NCI-H2029 (cell line): ENCODE measurements around the gene CPNE5.
"Not testable (repeated sequence)": the region's sequence is repeated elsewhere in the genome, so short reads cannot be mapped to it uniquely, and the experiment has no call there.

Source experiments
- DNase-seq: peaks from one replicate; lab custom pipeline; 2025; lab: John Stamatoyannopoulos, UW

The CPNE5 gene

DNA sequence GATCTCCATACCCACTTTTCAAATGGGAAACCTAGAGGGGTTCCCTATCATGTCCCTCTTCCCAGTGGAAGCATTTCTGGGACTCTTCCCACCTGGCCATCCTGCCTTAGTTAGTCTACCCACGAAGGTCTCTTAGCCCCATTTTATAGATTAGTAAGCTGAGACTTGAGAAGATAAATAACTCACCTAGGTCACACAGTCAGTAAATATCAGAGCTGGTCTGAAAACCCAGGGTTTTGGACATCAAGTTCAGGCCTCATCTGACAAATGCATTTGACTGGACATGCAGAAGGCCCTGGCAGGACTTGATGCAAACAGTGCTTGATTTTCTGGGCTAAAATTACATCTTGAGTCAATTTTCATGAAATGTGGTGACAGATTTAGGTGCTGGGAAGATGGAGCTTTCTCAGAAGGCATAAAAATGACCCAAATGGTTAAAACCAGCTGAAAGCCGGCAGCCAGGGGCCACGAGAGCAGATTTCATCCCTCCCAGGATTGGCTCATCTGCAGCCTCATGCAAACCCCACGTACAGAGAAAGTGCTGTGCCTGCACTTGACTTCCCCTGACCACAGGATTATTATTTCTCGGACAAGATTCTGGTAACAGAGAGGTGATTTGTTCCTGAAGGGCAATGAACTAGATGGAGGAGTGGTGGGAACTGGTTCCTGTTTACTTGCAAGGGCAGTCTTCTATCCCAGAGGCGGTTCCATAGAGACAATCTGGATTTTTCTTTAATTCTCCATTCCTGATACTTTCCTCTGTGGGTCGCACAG is 23.1 kb downstream of the CPNE5 start:
- no peak for DNase-seq

DNA sequence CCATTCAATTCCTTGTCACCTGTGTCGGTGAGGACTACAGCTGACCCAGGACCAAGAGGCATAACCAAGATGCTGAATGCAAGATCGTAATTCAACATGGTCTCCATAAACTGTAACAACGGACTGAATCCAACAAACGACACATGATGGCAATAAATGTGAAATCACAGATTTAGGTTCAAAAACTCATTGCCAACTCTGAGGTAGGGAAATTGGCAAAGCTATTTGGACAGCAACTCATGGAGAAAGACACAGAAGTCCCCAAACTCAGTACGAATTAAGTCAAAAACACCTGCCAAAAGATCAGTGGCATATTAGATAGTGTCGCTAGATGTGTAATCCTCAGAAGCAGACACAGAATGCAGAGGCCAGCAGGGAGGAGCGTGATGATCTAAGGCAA is 25.0 kb downstream of the CPNE5 start:
- DNase-seq = no peak

DNA sequence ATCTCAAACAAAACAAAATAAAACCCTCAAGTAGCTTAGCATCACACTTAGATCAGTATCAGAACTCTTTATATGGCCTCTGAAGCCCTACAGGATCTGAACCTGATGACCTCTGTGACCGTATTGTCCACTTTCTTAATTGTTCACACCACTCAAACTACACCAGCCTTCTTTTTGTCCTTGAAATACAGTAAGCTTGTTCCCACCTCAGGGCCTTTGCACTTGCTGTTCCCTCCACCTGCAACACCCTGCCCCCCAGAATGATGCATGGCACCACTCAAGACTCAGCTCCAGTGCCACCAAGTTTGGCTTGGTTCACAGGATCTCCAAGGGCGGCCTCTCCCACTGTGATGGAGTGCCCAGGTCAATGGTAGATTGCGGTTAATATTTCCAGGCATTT is 25.7 kb downstream of the CPNE5 start:
- DNase-seq = no peak

DNA sequence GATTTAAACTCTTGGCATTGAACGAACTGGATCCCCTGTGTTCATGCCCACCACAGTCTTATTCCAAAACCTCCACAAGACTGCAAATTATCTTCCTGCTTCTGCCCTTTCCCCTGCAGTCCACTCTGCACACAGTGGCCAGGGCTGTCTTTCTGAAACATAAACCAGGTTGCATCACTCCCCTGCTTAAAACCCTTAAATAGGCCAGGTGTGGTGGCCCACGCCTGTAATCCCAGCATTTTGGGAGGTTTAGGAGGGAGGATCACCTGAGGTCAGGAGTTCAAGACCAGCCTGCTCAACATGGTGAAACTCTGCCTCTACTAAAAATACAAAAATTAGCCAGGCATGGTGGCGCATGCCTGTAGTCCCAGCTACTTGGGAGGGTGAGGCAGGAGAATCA is 26.2 kb downstream of the CPNE5 start:
- DNase-seq = not testable (repeated sequence)

DNA sequence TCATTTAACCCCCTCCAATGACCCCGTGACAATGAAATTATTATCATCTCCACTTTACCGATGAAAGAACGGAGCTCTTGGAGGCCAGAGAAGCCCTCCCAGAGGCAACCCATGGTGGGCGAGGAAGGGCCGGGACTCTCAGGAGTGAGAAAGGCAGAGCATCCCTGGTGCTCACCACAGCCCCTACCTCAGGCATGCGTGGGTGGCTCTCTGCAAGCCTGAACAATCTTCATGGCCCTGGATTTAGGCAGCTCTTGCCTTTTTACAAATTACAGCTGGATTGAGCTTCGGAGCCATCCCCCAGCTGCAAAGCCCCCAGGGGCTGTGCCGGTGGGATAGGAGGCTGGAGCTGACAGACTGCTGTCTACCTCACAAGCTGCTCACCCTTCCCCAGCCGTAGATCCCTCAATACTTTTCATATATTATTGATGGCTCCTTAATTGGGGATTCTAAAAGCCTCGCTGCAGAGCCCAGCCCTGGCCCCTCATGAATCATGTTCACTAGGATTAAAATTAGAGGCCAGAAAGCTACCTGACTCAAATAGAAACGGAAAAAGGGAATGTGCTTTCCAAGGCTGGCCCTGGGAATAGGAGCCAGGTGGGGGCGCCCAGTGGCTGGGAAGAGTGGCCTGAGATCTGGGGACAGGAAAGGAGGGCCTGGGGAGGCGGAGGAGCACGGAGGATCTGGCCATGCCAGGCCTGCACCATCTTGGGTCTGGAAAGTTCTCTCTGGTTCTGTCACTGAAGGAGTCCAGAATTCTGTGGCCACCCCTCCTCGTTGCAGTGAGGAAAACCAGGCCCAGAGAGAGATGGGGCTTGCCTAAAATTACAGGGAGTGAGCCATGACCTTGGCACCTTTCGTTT is 29.1 kb downstream of the CPNE5 start:
- DNase-seq = no peak

DNA sequence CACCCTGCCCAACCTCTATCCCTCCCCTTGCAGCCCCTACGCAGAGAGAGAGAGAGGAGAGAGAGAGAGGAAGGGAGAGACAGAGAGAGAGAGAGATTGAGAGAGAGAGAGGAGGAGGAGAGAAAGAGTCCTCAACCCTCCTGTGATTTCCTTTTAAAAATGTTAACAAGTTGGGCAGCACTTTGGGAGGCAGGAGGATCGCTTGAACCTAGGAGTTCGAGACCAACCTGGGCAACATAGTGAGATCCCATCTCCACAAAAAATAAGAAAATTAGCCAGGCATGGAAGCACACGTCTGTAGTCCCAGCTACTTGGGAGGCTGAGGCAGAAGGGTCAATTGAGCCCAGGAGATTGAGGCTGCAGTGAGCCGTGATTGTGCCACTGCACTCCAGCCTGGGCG is 30.1 kb downstream of the CPNE5 start:
- DNase-seq = no peak

DNA sequence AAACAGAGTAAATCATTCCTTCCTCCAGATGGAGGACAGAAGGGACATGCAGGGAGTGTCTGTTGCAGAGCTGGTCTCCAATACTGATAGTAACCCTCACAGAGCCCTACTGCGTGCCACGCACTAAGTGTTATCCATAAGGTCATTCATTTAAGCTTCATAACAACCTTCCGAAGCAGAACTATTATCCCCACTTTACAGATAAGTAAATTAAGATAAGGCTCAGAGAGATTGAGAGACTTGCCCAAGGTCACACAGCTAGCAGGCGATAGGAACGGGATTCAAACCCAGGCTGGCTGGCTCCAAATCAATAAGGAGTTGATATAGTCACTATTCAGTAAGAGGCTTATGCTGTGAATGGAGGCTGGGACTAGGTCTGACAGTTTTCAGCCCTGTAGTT is 30.6 kb downstream of the CPNE5 start:
- DNase-seq = no peak

DNA sequence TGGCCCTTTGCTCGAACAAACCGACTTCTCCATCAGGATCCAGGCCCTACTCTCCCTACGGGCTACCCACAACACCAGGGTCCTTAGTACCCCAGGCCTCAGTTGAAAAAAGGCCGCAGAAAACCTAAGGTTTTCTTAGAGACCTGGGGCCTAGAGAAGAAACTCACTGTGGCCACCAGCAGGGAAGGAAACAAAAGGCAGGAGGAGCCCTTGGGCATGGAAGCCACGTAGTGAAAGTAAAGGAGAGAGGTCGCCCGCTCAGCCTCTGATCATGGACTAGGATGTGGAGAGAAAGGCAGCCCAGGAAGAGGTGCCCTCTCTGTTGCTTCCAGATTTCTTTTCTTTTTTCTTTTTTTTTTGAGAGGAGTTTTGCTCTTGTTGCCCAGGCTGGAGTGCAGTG is 31.5 kb downstream of the CPNE5 start:
- no peak for DNase-seq

DNA sequence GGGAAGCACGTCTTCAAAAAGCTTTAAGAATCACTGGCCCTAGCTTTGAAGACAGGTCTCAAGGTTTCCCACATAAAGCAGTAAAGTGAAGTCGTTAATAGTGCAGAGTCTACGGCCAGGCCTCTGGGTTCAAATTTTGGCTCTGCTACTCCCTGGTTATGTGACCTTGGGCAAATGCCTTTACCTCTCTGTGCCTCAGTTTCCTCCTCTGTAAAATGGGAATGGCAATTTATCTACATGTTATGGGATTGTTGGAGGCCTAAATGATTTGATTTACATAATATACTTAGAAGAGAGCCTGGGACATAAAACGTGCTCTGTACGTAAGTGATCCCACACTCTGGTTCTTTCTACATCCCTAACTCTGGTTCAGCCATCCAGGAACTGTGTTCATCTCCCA is 32.1 kb downstream of the CPNE5 start:
- DNase-seq = no peak

DNA sequence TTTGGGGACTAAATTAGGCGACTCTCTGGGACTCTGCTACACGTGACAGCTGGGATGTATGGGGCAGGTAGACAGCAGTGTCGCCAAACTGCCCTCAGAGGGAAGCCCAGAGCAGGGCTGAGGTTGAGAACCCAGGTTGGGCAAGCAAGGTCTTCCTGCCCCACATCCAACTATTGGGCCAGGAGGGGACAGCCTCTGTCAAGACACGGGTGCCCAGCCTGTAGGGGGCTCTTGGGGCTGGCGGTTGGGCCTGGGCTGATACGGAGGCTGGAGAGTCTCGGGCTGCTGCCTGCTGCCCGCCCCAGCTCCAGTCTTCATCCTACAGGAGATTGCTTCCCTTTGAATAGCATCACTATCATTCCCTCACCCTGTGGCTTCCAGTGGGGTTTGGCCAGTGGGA is 33.3 kb downstream of the CPNE5 start:
- no peak for DNase-seq

DNA sequence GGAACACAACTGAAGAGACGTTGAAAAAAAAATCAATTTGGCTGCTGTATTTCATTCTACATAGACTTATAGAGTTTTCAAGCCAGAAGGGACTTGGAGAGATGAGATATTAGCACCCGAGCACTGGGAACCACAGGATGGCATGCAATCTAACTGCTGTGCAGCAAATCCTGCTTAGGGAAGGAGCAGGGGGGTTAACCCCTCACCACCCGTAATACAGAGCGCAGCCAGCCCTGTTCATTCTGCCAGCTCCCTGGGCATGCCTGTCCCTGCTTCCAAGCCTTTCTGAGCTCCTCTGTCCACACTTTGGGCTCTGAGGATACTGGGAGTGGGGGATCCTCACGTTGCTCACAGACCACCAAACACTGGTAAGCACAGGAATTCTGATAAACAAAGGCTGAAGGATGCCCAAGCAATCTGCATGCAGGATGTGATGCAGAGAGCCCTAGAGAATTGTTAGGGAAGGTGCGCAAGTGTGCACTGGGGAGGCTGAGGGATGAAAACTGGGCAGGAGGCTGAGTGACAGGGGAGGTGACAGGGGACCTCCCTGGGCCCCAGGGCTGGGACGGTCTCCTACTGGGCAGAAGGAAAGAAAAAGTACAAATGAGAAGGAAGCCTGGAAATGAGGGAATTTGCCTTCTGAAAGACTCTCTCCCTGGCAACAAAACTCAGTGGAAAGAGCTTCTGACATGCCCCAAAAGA is 34.0 kb downstream of the CPNE5 start:
- DNase-seq = no peak

DNA sequence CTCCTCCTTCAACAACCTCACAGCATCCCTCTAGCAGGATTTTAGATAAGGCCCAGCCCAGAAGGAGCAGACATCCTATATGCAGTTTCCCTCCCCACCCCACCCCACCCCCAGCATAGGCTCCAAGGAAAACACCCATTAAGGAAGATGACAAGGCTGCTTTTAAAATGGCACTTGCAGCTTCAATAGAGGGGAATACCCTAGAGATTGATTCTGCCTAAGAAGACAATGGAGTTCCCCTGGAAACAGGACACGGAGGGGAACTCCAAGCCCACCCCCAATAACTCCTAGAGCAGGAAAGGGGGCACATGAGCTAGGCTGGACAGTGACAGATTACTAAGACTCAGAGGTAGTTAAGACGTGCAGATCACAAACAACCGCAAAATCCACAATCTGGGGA is 34.7 kb downstream of the CPNE5 start:
- no peak for DNase-seq

DNA sequence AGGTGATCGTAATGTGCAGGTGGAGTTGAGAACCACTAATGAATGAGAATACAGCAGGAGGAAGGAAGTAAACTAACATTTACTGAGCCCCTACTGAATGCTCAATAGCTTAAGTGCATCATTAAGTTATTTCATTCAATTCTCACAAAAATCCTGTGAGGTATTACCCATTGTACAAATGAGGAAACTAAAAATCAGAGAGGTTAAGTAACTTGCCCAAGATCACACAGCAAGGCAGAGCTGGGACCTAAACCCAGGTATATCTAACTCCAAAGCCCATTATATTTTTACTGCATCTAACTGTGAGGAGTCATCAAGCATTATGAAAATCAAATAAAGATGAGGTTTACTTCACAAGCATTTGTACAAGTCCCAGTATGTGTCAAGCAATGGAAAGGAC is 35.3 kb downstream of the CPNE5 start:
- DNase-seq = no peak

DNA sequence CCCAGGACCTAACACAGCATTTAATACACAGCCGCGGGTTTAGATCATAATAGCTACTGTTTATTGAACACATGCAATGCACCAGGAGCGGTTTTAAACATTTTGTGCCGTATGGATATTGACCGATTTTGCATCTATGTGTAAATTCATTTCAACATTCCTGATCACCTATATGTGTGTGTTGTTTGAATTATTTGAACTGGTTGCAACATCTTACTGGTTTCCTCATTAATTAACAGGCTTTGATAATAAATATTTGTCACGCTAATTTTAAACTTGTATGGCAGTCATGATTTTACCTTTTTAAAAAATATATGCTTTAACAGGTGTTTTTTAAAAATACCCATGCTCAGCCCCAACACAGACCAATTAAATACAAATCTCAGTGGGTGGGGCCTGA is 35.8 kb downstream of the CPNE5 start:
- DNase-seq = no peak

DNA sequence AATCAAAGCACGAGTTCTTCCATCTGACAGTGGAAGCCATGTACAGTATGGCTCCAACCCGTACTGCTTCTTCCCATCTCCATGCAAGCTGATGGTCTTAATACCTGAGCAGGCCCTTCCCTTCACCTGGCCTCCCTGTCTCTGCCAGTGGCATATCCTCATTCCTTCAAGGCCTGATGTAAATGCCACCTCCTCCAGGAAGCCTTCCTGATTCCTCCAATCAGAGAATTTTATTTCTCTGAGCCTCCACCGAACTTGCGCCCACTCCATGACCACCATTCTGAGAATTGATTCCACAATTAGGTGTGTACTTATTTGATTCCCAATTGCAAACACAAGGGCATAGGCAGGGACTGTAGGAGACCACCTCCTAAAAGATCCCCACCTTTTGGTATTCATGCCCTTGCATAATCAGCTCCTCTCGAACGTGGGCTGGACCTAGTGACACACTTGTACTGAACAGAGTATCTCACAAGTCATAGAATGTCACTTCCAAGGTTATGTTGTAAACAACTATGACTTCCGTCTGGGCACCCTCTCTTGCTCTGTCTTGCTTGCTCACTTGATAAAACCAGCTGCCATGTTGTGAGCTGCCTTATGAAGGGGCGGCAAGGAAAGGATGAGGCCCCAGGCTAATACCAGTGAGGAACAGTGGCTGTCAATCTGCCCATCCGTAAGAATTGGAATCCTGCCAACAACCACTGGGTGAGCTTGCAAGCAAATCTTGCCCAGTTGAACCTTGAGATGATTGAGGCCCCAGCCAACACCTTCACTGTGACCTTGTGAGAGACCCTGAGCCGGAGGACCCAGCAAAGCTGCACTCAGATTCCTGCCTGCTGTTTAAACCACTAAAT is 38.8 kb downstream of the CPNE5 start:
- no peak for DNase-seq

DNA sequence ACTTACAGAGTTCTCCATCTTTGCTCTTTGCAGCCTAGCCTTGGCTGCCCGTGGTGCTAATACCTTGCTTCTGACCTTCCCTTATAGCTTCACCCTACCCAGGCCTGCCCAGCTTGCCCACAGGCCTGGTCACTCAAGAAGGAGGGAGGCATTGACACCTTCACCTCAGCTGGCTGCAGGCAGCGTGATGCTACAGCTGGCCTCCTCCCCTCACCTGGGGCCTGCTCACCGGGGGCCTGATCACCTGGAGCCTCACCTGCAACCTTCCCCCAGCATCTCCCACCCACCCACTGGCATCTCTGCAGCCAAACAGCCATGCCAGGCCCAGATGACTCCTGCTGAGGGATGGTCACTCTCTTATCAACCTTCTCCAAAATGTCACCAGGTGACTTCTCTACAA is 40.4 kb downstream of the CPNE5 start:
- DNase-seq = no peak

DNA sequence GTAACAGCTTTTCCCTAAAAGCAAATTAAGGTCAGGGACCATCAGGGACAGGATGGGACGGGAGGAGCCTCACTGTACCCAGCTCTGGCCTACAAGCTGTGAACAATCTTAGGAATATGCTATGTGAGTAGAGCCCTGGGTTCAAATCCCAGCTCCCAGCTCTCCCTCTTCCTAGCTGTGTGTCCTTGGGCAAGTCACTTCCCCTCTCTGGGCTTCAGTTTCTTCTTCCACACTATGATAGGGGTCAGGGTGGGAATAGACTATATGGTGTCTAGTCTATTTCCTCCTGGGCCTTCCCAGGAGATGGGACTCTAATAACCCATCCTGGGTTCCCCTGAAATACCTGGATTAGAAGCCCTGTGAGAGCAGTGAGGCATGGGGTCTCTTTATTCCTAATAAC is 41.6 kb downstream of the CPNE5 start:
- no peak for DNase-seq

DNA sequence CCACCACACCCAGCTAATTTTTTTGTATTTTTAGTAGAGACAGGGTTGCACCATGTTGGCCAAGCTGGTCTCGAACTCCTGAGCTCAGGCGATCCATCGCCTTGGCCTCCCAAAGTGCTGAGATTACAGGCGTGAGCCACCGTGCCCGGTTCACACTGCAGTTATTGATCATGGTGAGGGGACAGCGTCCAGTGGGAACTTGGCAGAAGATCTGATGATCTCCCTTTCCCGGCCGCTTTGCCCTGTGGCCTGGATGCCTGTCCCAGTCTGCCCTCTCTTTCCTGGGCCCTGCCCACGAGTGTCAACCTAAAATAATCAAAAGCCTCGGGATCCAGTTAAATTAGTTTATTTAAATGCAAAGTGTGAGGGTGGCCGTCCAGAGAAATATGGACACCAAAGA is 42.2 kb downstream of the CPNE5 start:
- DNase-seq = no peak

DNA sequence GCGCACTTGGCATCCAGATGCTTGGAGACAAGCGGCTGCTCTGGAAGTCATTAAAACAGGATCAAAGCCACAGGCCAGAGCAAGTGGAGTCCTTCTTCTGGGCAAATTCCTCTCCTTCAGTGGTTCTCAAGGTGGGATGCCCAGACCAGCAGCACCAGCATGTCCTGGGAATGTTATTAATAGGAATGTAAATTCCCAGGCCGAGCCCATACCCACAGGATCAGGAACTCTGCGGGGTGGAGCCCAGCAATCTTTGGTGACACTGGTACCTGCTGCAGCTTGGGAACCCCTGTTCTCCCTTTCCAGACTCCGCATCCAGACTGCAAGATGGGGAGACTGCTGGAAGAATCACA is 44.6 kb downstream of the CPNE5 start:
- no peak for DNase-seq

DNA sequence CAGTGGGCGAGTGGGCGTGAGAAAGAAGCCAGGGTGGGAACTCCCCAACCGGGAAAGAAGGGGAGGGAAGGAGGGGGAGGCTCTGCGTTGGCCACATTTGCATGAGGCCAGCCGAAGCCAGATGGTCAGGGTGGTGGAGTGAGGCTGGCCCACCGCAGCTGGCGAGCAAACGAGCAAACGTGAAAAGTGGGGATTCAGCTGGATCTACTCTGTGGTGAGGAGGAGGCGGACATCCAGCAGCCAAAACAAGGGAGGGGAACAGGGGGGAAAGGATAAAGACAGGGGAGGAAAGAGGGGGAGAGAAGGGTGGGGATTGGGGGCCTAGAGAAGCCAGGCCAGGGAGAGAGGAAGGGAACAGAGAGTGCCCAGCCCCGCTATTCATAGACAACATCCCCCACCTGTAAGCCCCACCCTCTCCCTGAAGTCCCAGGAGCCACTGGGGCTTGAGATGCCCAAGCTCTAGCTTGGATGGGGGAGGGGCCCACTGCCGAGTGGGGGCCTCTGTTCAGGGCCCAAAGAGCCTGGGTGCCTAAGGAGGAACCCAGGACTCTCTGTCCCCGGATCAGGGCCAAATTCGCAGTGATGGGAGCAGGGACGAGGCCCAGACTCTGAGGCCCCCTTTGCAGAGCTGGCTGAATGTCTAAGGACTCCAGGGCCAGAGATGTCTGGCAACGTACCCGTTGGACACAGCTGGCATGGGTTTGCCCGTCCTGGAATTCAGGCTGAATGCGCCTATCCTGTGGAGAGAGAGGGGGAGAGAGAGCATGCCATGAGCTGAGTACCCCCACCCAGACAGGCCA is 45.1 kb downstream of the CPNE5 start:
- DNase-seq = no peak

DNA sequence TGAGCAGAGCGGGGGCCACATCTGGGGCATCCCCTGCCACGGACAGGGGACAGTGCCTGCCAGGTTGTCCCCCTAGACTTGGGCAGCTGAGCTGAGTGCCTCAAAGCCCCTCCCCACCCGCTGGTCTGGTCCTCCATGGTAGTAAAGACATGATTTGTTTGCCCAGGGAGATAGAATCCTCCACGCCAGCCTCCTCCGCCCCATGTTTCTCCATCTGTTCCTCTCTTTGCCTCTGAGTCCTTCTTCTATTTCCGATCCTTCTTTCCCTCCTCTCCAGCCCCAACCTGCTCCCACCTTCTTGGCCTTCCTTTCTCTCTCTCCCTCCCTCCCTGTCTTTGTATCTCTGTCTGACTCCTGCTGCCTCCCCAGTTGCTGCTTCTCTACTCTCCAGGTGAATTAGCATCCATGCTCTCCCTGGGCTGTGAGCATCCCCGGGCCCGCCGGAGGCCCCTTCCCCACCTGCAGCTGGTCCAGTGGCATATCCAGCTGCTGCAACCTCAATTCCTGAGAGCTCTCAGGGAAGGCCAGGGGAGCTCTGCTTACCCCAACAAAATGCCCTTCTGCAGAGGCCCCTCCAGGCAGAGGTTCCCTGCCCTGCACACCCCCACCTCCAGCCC is 45.8 kb downstream of the CPNE5 start:
- DNase-seq = no peak
